ENCODE measurements around the gene EIF3I. TPM values are rescaled to one million over a fixed set of nuclear protein-coding genes. Genes with fewer than 3 reads are reported as not detected.
A peak's percentile ranks its signal among the peaks of the same experiment; 100 is the strongest.

Gene EIF3I
- polyA plus RNA-seq (ENCODE audit: insufficient read length in 3 of 3) = 100 to 1,000 TPM; 177 to 208 (median 192) TPM

- peak in 1 of 3 donors; percentile 91 for DNase-seq (ENCODE audit: low read depth in 3 of 3, low spot score in 2 of 3)
Measured at GRCh38 chr1:32221980-32222755, at the start of gene EIF3I, which contains the start of gene TMEM234. Gene EIF3I, plus strand, starts transcription at chr1:32222407. Its CDS starts 35 bp downstream, at chr1:32222442. Gene TMEM234, minus strand, starts transcription at chr1:32222353. Its CDS starts 31 bp downstream, at chr1:32222322.

DNA sequence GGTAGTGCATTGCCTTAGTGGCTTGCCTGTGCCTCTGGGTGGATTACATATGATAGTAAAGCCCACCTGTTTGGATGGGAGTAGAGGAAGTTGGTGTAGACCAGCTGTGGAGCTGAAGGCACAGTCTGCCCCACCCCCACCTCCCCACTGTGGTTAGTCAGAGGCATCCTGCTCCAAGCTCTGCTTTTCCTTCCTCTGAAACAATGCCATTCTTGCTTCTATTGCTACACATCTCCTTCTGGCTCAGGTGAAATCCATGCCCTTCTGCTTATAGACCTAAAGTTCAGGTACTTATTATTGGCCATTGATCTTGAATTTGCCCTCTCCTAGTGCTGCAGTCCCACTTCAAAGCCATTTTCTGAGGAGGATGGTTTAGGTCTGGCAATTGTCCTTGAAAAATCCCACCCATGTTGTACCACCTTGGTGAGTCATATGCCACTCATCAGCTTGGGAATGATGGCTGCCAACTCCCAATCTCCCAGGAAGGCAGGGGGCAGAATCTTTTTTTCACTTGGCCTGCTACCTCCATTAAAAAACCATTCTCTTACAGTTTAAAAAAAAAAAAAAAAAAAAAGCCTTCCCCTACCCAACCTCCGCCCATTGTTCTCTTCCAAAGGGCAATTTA lies 49.5 kb upstream of the EIF3I start:
- no peak for DNase-seq (ENCODE audit: low read depth in 3 of 3, low spot score in 2 of 3)

- DNase-seq (ENCODE audit: low read depth in 3 of 3, low spot score in 2 of 3) = no peak
Measured at GRCh38 chr1:32178380-32179192, 43.6 kb upstream of the EIF3I start.

- DNase-seq (ENCODE audit: low read depth in 3 of 3, low spot score in 2 of 3) = no peak
Measured at GRCh38 chr1:32179193-32179442, 43.1 kb upstream of the EIF3I start.

DNA sequence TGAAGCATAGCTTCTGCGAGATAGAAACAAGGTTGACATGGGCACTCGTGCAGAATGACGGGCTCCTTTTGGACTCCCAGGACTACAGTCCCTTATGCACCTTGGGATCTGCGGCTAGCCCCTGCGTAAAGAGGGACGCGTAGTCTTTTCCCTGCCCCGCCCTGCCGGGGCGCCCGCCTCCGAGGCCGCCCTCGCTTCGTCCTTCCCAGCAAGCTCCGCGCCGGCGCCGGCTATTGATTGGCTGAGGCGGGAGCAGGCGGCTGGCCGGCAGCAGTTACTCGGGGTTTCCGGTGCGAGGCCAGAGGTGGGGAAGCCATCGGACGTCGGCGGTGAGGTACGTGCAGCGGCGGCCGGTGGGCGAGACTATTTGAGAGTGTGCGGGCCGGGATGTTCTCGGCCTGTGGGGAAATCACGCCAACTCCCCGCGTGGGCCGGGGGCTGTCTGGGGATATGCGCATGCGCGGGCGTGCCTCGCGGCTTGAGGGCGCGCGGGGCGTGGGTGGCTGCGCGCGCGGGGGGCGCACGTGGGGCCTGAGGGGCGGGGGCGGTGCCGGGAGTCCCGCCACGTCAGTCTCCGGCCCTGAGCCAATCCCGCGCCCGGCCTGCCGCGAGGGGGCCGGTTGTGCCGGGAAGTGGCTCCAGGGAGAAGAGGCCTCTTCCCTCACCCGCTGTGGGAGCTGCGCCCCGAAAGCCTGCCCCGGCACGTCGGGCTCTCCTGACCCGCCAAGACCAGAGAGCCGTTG lies 42.6 kb upstream of the EIF3I start, which contains the start of gene TXLNA:
Gene TXLNA (plus strand): TSS at position 233 of the 743 bp plus-strand sequence. CDS start 671 bp downstream, outside the sequence.
- peak in 2 of 3 donors; percentile 78 to 87 for DNase-seq (ENCODE audit: low read depth in 3 of 3, low spot score in 2 of 3)

GRCh38 chr1:32180186-32181060 lies 41.8 kb upstream of the EIF3I start:
- DNase-seq (ENCODE audit: low read depth in 3 of 3, low spot score in 2 of 3) = no peak

- no peak for DNase-seq (ENCODE audit: low read depth in 3 of 3, low spot score in 2 of 3)
Measured at GRCh38 chr1:32181065-32181464, 41.1 kb upstream of the EIF3I start.

GRCh38 chr1:32181563-32181962 lies 40.6 kb upstream of the EIF3I start:
- DNase-seq (ENCODE audit: low read depth in 3 of 3, low spot score in 2 of 3) = no peak

DNA sequence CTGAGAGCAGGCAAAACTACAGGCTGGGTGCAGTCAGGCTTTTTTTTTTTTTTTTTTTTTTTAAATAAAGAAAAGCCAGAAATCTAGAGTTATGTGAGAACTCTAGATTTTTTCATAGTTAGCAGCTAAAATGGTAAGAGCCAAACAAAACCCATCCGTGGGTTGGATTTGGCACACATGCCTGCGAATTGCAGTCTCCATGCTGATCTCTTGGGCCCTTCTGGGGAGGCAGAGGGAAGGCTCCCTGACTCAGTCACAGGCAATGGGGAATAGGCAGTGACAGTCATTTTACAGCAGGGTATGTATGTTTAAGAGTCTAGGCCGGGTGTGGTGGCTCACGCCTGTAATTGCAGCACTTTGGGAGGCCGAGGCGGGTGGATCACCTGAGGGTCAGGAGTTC lies 40.1 kb upstream of the EIF3I start:
- no peak for DNase-seq (ENCODE audit: low read depth in 3 of 3, low spot score in 2 of 3)

GRCh38 chr1:32184650-32185049 lies 37.6 kb upstream of the EIF3I start:
- no peak for DNase-seq (ENCODE audit: low read depth in 3 of 3, low spot score in 2 of 3)

DNA sequence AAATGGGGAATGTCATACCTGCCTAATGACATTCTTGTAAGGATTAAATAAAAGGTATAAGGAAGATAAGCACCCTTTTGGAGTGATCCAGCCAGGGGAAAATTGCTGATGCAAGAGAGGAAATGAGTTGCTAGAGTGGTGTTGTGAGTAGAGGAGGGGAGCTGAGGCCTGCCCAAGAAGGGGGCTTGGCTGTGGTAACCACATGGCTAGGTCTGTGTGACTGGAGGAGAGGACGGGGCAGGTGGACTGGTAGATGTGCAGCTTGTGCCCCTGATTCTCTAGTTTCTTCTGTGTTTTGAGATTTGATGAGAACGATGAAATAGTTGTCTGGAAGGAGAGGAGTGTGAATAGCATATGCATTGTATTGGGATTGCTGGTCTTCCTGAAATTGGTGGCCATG lies 36.1 kb upstream of the EIF3I start:
- DNase-seq (ENCODE audit: low read depth in 3 of 3, low spot score in 2 of 3) = no peak

GRCh38 chr1:32186491-32186890 lies 35.7 kb upstream of the EIF3I start:
- DNase-seq (ENCODE audit: low read depth in 3 of 3, low spot score in 2 of 3) = no peak

DNA sequence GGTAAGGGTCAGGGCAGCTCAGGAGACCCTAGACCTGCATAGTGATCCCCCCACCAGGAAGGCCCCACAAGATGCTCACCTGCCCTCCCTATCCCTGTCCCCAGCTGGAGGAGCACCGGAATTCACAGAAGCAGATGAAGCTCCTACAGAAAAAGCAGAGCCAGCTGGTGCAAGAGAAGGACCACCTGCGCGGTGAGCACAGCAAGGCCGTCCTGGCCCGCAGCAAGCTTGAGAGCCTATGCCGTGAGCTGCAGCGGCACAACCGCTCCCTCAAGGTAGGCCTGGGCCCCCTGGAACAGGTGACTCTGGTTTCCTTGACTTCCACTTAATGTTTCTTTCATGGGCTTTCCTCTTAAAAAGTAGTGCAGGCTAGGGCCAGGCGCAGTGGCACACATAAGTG lies 34.4 kb upstream of the EIF3I start:
- DNase-seq (ENCODE audit: low read depth in 3 of 3, low spot score in 2 of 3) = no peak

DNA sequence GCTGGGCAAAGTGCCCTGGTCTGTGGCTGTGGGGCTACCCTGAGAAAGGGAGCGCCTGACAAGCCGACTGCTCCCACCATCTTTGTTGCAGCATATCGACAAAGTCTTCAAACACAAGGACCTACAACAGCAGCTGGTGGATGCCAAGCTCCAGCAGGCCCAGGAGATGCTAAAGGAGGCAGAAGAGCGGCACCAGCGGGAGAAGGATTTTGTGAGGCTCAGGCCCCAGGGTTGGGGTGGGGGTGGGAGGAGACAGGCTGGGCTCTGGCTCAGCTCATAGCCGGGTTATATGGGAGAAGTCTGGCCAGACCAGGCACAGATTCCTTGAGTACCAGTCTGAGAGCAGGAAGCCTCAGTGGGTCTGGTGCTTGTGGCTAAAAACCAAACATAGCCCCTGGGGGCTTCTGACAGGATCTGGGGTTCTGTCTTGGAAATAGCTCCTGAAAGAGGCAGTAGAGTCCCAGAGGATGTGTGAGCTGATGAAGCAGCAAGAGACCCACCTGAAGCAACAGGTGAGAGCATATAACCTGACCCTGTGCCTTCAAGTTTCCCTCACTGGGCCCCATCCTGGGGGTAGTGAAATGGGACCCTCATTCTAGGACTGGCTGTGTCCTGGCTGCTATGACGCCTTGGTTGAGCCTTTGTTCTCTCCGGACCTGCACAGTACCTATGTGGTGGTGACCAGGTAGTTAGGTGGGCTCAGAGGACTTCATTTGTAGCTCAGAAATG lies 29.8 kb upstream of the EIF3I start:
- DNase-seq (ENCODE audit: low read depth in 3 of 3, low spot score in 2 of 3) = no peak

DNA sequence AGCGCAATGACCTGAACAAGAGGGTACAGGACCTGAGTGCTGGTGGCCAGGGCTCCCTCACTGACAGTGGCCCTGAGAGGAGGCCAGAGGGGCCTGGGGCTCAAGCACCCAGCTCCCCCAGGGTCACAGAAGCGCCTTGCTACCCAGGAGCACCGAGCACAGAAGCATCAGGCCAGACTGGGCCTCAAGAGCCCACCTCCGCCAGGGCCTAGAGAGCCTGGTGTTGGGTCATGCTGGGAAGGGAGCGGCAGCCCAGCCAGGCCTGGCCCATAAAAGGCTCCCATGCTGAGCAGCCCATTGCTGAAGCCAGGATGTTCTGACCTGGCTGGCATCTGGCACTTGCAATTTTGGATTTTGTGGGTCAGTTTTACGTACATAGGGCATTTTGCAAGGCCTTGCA lies 27.2 kb upstream of the EIF3I start:
- DNase-seq (ENCODE audit: low read depth in 3 of 3, low spot score in 2 of 3) = no peak

- no peak for DNase-seq (ENCODE audit: low read depth in 3 of 3, low spot score in 2 of 3)
Measured at GRCh38 chr1:32195531-32195930, 26.7 kb upstream of the EIF3I start.

DNA sequence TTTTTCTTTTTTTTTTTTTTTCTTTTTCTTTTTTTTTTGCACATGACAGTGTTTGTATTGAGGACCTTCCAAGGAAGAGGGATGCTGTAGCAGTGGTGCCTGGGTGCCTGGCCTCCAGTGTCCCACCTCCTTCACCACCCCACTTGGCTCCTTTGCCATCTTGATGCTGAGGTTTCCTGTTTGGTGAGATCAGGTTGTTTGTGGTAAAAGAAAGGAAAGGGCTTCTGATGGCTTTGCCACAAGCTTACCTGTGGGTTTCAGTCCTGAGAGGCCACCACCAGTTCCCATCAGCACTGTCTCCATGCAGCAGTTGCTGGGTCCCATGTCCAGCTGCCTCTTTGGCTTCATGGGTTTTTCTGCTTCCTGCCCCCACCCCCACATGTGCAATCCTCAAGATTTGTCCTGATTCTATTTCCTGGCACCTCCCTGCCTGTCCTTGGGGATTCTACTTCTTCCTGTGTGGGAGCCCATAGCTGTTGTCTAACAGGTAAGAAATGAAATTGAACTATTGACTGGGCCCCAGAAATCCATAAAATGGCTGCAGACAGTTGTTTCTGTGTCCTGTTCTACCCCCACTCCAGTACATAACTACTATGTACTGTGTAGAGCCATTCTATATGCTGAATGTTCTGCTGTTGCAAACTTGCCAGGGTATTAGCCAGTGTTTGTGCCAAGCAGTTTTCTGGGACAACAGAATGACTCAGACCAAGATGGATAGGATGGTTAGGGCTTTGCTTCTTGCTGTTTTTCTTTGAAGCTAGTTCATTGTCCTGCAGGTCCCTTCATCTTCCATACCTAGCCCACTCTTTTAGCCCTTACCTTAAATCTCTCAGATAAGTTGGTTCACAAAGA lies 26.0 kb upstream of the EIF3I start:
- no peak for DNase-seq (ENCODE audit: low read depth in 3 of 3, low spot score in 2 of 3)

DNA sequence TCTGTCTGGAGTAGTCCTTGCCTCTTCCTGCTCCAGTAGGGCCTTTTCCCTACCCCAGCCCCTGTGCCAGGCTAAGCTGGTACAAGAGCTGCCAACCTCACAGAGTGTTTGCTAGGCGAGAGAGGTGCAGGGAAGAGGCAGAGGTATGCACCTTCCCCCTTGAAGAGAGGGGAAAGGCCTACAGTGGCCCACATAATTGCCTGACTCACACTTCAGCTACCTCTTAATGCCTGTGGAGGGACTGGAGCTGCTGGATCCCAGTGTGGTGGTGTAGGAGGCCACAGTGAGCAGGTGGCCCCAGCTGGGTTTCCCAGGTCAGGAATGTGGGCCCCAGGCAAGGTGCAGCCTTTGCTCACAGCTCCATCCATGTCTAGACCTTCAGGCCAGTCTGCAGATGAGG lies 25.1 kb upstream of the EIF3I start:
- DNase-seq (ENCODE audit: low read depth in 3 of 3, low spot score in 2 of 3) = no peak

Data from right renal cortex interstitium (tissue), 3 donors.